Measurements from ENCODE around the gene INTS1.

DNA sequence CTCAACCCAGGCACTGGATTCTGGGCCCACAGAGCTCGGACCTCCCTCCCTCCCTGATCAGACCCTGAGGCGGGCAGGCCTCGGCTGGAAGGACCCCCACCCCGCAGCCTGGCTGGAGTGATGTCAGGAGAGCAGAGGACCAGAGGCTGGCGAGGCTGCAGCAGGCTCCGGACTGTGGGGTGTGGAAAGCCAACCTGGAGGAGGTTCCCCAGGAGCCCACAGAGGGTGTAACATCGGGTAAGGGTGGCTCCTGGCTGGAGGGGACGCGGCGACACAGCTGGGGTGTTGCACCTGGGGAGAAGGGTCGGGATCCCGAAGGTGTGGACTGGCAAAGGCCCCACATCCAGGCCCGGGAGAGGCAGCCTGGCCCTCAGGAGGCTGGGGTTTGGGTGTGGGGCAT, 36.0 kb downstream of the INTS1 start:
- TF ChIP-seq POLR2A (IDR thresholded peaks at IDR 0.05) (no peak), POLR2AphosphoS5 (IDR thresholded peaks at IDR 0.05) (no peak)
- TF ChIP-seq, protein P1, sequence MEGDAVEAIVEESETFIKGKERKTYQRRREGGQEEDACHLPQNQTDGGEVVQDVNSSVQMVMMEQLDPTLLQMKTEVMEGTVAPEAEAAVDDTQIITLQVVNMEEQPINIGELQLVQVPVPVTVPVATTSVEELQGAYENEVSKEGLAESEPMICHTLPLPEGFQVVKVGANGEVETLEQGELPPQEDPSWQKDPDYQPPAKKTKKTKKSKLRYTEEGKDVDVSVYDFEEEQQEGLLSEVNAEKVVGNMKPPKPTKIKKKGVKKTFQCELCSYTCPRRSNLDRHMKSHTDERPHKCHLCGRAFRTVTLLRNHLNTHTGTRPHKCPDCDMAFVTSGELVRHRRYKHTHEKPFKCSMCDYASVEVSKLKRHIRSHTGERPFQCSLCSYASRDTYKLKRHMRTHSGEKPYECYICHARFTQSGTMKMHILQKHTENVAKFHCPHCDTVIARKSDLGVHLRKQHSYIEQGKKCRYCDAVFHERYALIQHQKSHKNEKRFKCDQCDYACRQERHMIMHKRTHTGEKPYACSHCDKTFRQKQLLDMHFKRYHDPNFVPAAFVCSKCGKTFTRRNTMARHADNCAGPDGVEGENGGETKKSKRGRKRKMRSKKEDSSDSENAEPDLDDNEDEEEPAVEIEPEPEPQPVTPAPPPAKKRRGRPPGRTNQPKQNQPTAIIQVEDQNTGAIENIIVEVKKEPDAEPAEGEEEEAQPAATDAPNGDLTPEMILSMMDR (IDR thresholded peaks at IDR 0.05): no peak

All from transverse colon (tissue), 4 donors.